Aorta (tissue), 5 donors: Measurements from ENCODE around the gene DRC7. TPM values are rescaled to one million over a fixed set of nuclear protein-coding genes. Genes with fewer than 3 reads are reported as not detected.

ENCODE experiments used
- ATAC-seq: fragments of 200-7000 bp; cut with Tn5 transposase; one replicate; pipeline ENCODE4 v1.9.1; 2022; ENCODE audit warnings: moderate library complexity; ENCODE audit not compliant: low FRiP score
- DNase-seq, 2 donors: peaks; one replicate each; pipeline ENCODE4 v3.0.0-alpha.2; 2020
- H3K27ac ChIP-seq, 2 donors: one replicate each; pipeline ENCODE4 v1.5.1; 2013; ENCODE audit warnings: low read length in 2 of 2, mild to moderate bottlenecking in 2 of 2, moderate library complexity in 2 of 2, control low read depth in 1 of 2, inconsistent platforms in 1 of 2, low read depth in 1 of 2
- H3K27me3 ChIP-seq, 2 donors: one replicate each; pipeline ENCODE4 v1.6.1; 2013; ENCODE audit warnings: control low read depth in 1 of 2, low read length in 1 of 2, mild to moderate bottlenecking in 1 of 2, moderate library complexity in 1 of 2; ENCODE audit not compliant: insufficient read depth in 2 of 2, control insufficient read depth in 1 of 2
- H3K36me3 ChIP-seq, 2 donors: one replicate each; pipeline ENCODE4 v1.6.1; 2013; ENCODE audit warnings: control low read depth in 1 of 2, low read length in 1 of 2, mild to moderate bottlenecking in 1 of 2; ENCODE audit not compliant: insufficient read depth in 2 of 2, control insufficient read depth in 1 of 2
- H3K4me1 ChIP-seq, 2 donors: one replicate each; pipeline ENCODE4 v1.6.1; 2013; ENCODE audit warnings: low read length in 2 of 2, control low read depth in 1 of 2, mild to moderate bottlenecking in 1 of 2, moderate library complexity in 1 of 2; ENCODE audit not compliant: insufficient read depth in 2 of 2, control insufficient read depth in 1 of 2
- H3K4me3 ChIP-seq, 2 donors: one replicate each; pipeline ENCODE4 v1.5.1; 2013; ENCODE audit warnings: low read length in 2 of 2, control low read depth in 1 of 2, mild to moderate bottlenecking in 1 of 2
- H3K9me3 ChIP-seq: one replicate; pipeline ENCODE4 v1.6.1; 2013; ENCODE audit warnings: mild to moderate bottlenecking, low read length; ENCODE audit not compliant: control insufficient read depth
- WGBS, 2 donors: extraction: QIAGEN DNeasy Blood & Tissue Kit; methylation state at CpG; one replicate each; pipeline ENCODE4 v1.1.7; 2013; 5-methylcytosine and 5-hydroxymethylcytosine counted together
- intact Hi-C, 2 donors: fragments of 100-400 bp; cut with DNase I; formaldehyde crosslinking; loops; one replicate each; pipeline versions ENCODE4 v1.14.2 to v1.15.0; 2022
- polyA plus RNA-seq, 2 donors: library from polyadenylated mRNA; stranded (reverse); fragments of 200-250 nt; gene quantifications; one replicate each; pipeline ENCODE4 v1.2.3, GENCODE V29; 2013
- total RNA-seq, 2 donors: library from RNA; stranded (reverse); fragmentation: NEBNext Ultra II Directional; extraction: Animal tissue kit (Norgen Biotek cat#: 25700); gene quantifications; one replicate each; pipeline ENCODE4 v1.2.1, GENCODE V29; 2021
- donor health status: healthy with polysubstance abuse.
- donor health status: Bipolar disorder and iron deficiency.
- donor health status: DM: no; HTN: no; CAD: no.
- donor health status: DM: no; HTN: no; CAD: no.
- donor health status: DM: yes; HTN: yes; CAD: no.

Gene DRC7
- total and polyA plus RNA-seq, 4 donors, result 0.08 TPM; not detected in 3

DNA sequence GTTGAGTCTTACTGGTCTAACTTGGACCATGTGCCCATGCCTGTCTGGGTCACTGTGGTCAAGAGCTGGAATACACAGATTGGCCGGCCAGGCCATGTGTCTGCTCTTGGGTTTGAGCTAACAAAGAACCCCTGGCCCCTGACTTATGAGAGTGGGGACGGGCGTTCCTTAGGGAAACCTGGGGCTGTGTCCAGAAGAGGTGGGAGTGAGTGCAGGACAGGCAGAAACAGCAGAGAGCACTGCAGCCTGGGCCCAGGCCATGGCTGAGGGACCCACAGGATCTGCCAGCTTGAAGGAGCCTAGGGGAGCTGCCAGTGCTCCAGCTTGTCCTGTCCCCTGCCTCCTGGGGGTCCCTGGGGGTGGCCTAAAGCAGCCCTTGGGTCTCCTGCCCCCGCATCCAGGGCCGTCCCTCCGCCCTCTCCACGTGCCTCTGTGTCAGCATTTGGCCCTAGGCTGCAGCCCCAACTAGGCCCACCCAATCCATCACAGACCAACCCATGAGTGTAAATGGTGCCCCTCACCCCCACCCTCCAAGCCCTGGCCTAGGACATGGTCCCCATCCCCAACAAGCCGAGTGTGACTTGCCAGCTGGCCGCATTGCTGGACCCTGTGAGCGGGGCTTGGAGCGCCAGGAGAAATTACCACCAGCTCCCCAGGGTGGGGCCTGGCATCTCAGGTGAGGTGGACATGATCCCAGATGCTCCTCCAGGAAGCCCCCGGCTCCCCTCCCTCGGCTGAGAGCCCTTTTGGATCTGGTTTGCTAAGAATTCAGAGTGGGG lies 12.5 kb upstream of the DRC7 start:
- peak in 1 of 2 donors; percentile 68 for DNase-seq
- Histone ChIP-seq H3K36me3 (no peaks in the 10 kb centered on the region), H3K27me3 (no peaks in the 10 kb centered on the region), H3K4me1 (no peaks in the 10 kb centered on the region), H3K4me3 (no peak overlapping the region), H3K27ac (no peak overlapping the region), H3K9me3 (no peaks in the 10 kb centered on the region)
- intact Hi-C loops, result no loop called here
- no peak for ATAC-seq
- 94% methylated on average over 13 of the region's 13 CpGs for WGBS, 2 donors

DNA sequence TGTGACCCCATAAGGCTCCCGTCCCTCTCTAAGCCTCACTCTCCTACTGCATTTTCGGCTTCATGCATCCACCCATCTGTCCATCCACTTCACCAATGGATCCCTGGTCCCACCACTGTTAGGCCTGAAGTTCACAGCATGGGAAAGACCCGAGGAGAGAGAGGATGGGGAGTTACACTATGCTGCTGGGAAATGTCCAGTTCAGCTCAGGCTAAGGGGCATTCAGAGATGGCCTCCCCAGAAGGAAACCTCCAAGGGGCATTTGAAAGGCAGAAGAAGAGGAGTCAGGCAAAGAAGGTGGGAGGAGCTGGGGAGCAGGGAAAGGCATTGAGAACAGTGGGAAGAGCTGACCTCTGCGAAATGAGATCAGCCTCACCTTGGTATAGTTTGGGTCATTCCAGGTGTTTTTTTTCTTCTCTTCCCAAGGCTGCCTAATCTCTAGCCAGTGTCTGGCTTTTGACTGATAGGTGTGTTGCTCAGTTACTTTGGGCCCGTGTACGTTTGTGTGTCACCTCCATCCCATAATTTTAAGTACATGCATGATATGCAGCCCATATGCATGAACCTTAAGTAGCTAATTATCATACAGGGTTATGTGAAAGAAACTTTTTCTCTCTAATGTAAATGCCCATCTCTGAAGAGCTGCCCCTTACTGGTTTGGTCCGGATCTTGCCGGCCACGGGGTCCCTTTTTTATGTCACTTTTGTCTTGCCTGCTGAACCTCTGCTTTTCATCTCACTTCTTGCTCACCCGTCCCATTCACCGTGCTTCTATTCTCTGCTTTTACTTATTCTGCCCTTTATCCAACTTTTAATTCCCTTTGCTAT lies 11.6 kb upstream of the DRC7 start:
- Histone ChIP-seq H3K9me3 (no peaks in the 10 kb centered on the region), H3K27ac (no peak overlapping the region), H3K4me3 (no peak overlapping the region), H3K4me1 (no peaks in the 10 kb centered on the region), H3K27me3 (no peaks in the 10 kb centered on the region), H3K36me3 (no peaks in the 10 kb centered on the region)
- DNase-seq, result no peak
- intact Hi-C loops, result no loop called here
- 86 to 89% methylated on average over 10 to 11 of the region's 11 CpGs for WGBS, 2 donors
- no peak for ATAC-seq

DNA sequence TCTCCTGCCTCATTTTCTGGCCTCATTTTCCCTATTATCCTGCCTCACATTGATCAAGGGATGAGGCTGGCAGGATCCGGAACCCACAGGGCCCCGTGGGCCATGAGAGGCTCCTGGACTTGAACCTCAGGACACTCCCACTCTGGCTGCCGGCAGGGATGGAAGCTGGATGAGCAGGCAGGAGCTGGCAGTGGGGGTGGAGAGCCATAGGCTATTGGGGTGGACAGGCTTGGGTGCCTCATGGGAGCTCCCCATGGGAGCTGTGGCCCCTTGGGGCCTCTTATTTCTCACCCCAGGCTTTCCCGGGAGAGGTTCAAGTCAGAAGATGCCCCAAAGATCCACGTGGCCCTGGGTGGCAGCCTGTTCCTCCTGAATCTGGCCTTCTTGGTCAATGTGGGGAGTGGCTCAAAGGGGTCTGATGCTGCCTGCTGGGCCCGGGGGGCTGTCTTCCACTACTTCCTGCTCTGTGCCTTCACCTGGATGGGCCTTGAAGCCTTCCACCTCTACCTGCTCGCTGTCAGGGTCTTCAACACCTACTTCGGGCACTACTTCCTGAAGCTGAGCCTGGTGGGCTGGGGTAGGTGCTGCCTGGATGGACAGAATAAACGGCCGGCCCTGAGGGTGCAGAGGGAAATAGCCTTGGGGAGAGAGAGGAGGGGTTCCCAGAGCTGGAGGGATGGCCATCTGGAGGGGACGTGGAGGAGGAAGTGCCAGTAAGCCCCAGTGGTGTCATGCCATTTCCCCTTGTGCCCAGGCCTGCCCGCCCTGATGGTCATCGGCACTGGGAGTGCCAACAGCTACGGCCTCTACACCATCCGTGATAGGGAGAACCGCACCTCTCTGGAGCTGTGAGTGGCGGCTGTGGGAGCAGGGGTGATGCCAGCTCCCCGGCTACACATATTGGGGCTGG lies 10.7 kb upstream of the DRC7 start:
- DNase-seq (no peak), ATAC-seq (no peak)
- Histone ChIP-seq H3K36me3 (no peaks in the 10 kb centered on the region), H3K27ac (no peak overlapping the region), H3K4me1 (no peaks in the 10 kb centered on the region), H3K9me3 (no peaks in the 10 kb centered on the region), H3K4me3 (no peak overlapping the region), H3K27me3 (no peaks in the 10 kb centered on the region)
- 90 to 91% methylated on average over 18 of the region's 18 CpGs for WGBS, 2 donors
- intact Hi-C loops, result no loop called here

DNA sequence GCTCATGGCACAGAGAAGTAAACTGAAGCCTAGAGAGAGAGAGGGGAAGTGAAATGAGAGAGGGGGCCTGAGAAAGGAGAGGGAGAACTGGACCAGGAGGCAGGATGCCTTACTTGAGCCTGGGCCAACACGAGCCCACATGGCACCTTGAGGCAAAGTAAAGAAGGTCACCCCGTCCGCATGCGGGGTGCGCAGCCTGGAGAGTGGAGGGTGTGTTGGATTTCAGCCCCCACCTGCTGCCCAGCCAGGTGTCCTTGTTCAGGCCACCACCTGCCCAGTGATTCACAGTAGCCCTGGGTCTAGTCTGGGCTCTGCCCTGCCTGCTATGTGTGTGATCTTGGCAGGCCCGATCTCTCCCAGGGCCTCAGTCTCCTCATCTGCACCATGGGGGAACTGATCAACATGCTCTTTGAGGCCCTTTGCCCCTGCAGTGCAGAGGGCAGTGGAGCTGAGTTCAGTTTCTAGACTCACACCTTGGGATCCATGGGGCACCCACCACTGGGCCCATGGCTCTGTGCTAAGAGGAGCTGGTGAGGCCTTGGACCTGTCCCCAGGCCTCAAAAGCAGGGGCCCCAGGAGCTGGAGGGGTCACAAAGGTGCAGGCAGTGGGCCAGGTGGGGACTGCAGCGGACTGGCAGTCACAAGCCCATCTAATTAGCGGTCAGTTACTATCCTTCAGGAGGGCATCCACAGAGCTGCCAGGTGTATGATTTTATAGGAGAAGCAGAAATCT lies 9.8 kb upstream of the DRC7 start:
- ATAC-seq (no peak), DNase-seq (no peak)
- no peak overlapping the region for H3K4me3 ChIP-seq
- no peaks in the 10 kb centered on the region for H3K36me3 ChIP-seq
- no peaks in the 10 kb centered on the region for H3K27me3 ChIP-seq
- no peak overlapping the region for H3K27ac ChIP-seq
- 94 to 97% methylated on average over 8 of the region's 8 CpGs for WGBS, 2 donors
- intact Hi-C loops, result no loop called here
- H3K9me3 ChIP-seq, result no peaks in the 10 kb centered on the region
- no peaks in the 10 kb centered on the region for H3K4me1 ChIP-seq

DNA sequence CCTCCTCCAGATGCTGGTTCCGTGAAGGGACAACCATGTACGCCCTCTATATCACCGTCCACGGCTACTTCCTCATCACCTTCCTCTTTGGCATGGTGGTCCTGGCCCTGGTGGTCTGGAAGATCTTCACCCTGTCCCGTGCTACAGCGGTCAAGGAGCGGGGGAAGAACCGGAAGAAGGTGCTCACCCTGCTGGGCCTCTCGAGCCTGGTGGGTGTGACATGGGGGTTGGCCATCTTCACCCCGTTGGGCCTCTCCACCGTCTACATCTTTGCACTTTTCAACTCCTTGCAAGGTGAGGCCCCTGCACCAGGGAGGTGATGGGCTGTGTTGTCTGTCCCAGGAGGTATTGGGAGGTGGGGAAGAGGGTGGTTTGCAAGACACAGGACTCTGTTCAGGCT lies 9.0 kb upstream of the DRC7 start:
- H3K27ac ChIP-seq, result no peak overlapping the region
- no peaks in the 10 kb centered on the region for H3K9me3 ChIP-seq
- no peaks in the 10 kb centered on the region for H3K27me3 ChIP-seq
- H3K4me1 ChIP-seq, result no peaks in the 10 kb centered on the region
- WGBS, 2 donors, result 88 to 90% methylated on average over 11 of the region's 11 CpGs
- H3K4me3 ChIP-seq, result no peak overlapping the region
- ATAC-seq, result no peak
- no peaks in the 10 kb centered on the region for H3K36me3 ChIP-seq
- intact Hi-C loops, result no loop called here
- no peak for DNase-seq

DNA sequence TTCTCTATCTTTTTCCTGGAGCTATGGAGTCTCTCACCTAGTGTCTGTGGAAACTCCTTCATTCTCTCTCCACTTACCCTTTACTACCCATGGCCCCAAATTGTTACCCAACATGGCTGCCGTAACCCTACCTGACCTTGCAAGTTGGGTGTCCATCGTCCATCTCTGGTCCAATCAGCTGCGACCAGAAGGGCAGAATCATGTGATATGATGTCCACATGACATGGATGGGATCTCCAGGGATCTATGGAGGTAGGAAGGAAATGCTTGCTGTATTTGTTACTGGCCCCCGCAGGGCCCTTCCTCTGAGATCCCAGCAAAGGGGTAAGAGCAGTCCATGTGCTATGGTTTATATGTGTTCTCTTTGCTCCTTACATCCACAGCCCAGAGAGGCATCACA lies 8.0 kb upstream of the DRC7 start:
- H3K9me3 ChIP-seq, result no peaks in the 10 kb centered on the region
- H3K4me1 ChIP-seq, result no peaks in the 10 kb centered on the region
- ATAC-seq (no peak), DNase-seq (peak in 1 of 2 donors; percentile 6)
- WGBS, 2 donors, result 61 to 86% methylated on average over 4 of the region's 4 CpGs
- H3K27me3 ChIP-seq, result no peaks in the 10 kb centered on the region
- no peak overlapping the region for H3K4me3 ChIP-seq
- H3K27ac ChIP-seq, result no peak overlapping the region
- H3K36me3 ChIP-seq, result no peaks in the 10 kb centered on the region
- intact Hi-C loops, result no loop called here

DNA sequence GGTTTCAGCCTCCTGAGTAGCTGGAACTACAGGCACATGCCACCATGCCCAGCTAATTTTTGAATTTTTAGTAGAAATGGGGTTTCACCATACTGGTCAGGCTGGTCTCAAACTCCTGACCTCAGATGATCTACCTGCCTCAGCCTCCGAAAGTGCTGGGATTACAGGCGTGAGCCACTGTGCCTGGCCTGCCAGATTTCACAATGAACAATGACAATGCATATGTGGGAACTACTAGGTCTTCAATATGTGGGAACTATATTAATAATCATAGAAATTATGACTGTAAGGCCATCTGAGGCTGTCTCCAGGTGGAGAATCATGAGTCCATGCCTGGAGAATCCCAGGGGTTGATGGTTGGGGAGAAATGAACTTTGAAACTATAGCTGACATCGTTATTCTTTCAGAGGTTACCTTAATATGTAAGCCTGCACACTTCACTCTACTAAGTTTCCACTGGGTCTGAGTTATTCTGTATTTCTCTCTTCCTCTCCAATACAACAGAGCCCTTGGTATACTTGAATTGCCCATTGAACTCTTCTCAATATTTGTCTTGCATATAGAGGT lies 7.2 kb upstream of the DRC7 start:
- Histone ChIP-seq H3K36me3 (no peaks in the 10 kb centered on the region), H3K27ac (no peak overlapping the region), H3K9me3 (no peaks in the 10 kb centered on the region), H3K4me3 (no peak overlapping the region), H3K4me1 (no peaks in the 10 kb centered on the region), H3K27me3 (no peaks in the 10 kb centered on the region)
- no peak for ATAC-seq
- 87 to 88% methylated on average over 3 of the region's 3 CpGs for WGBS, 2 donors
- DNase-seq, result peak in 1 of 2 donors; percentile 1
- intact Hi-C loops, result no loop called here
